ENCODE measurements around the gene NDUFA12. TPM values are rescaled to one million over a fixed set of nuclear protein-coding genes. Genes with fewer than 3 reads are reported as not detected.
"Not testable (repeated sequence)": the region's sequence is repeated elsewhere in the genome, so short reads cannot be mapped to it uniquely, and the experiment has no call there.

NDUFA12 gene
- 76.5 TPM for total RNA-seq

- peak; percentile 96 for DNase-seq (ENCODE audit: low spot score)
Observed at GRCh38 chr12:95003213-95003920, at the start of gene NDUFA12. Gene NDUFA12, minus strand, starts transcription at chr12:95003697. Its CDS starts 17 bp downstream, at chr12:95003680.

GRCh38 chr12:95051241-95051640 is 47.7 kb upstream of the NDUFA12 start:
- no peak for DNase-seq (ENCODE audit: low spot score)

GRCh38 chr12:95037906-95038305 is 34.4 kb upstream of the NDUFA12 start:
- DNase-seq (ENCODE audit: low spot score) = no peak

DNA sequence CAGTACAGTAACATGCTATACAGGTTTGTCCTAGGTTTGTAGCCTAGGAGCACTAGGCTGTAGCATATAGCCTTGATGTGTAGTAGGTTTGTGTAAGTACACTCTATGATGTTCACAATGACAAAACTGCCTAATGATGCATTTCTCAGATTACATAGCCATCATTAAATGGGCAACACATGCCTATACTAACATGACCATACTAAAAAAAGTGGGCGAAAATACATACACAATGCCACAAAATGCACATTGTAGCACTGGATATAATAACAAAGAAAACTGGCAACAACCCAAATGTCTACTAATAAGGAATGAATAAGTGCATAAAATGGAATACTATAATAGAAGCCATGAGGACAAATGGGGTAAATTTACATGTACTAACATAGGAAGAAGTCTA is 31.3 kb upstream of the NDUFA12 start:
- no peak for DNase-seq (ENCODE audit: low spot score)

- no peak for DNase-seq (ENCODE audit: low spot score)
Observed at GRCh38 chr12:95022477-95022876, 19.0 kb upstream of the NDUFA12 start.

DNA sequence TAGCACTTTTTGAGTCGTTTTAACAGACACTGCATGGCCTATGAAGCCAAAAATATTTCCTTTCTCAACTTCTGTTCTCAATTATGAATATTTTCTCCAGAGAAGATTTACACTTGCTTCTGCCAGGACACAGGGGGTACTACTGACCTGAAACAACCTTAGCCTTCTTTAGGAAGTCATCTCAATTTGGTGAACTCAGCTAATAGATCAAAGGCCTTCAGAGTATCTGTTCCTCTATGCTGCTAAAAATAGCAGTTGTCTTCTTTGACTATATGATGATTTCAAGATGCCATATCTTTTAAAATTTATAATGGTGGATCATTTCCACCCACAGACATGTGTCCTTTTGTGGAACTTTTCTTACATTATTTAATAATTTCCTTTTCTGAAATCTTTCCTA is 14.0 kb upstream of the NDUFA12 start:
- no peak for DNase-seq (ENCODE audit: low spot score)

- no peak for DNase-seq (ENCODE audit: low spot score)
Observed at GRCh38 chr12:95016120-95016519, 12.6 kb upstream of the NDUFA12 start.

DNA sequence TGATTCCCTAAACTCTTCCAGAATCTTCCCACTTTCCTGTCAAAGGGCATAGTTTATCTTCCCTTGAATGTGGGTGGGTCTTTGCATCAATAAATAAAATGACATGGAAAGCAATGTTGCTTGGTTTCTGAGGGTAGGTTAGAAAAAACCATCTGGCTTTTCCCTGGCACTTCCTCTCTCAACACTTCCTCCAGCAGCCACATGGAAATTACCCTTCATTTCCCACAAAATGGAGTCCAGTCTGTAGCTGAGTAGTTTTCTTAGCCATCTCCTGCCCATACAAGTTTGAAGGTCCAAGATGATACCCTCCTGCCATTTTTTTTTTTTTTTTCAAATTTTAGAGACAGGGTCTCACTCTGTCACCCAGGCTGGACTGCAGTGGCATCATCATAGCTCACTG is 11.1 kb upstream of the NDUFA12 start:
- DNase-seq (ENCODE audit: low spot score) = no peak

- DNase-seq (ENCODE audit: low spot score) = no peak
Observed at GRCh38 chr12:95006206-95006605, 2.7 kb upstream of the NDUFA12 start.

DNA sequence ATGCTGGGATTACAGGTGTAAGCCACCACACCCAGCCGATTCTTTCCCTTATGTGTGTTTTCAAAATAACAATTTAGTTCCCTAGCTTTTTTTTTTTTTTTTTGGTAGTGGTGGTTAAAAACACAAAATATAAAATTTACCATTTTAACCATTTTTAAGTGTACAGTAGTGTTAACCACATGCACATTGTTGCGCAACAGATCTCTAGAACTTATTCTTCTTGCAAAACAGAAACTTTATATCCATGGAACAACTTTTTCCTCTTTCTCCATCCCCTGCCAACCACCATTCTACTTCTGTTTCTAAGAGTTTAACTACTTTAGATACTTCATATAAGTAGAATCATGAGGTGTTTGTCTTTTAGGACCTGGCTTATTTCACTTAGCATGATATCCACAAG is 1.1 kb upstream of the NDUFA12 start:
- no peak for DNase-seq (ENCODE audit: low spot score)

GRCh38 chr12:95003921-95004272 is 400 bp upstream of the NDUFA12 start:
- DNase-seq (ENCODE audit: low spot score) = no peak

- DNase-seq (ENCODE audit: low spot score) = no peak
Observed at GRCh38 chr12:95002754-95003153, 743 bp downstream of the NDUFA12 start.

- no peak for DNase-seq (ENCODE audit: low spot score)
Observed at GRCh38 chr12:94998326-94998725, 5.2 kb downstream of the NDUFA12 start.

DNA sequence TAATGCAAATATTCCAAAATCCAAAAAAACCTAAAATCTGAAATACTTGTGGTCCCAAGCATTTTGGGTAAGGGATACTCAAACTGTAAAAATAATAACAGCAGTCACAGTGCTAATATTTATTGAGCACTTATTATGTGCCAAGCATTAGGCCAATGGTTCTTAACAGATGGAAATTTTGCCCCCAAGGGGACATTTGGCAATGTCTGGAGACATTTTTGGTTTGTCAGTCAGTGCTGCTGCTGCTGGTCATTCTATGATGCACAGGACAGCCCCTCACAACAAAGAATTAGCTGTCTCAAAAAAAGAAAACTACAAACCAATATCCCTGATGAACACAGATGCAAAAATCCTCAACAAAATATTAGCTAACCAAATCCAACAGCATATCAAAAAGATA is 5.8 kb downstream of the NDUFA12 start:
- DNase-seq (ENCODE audit: low spot score) = no peak

DNA sequence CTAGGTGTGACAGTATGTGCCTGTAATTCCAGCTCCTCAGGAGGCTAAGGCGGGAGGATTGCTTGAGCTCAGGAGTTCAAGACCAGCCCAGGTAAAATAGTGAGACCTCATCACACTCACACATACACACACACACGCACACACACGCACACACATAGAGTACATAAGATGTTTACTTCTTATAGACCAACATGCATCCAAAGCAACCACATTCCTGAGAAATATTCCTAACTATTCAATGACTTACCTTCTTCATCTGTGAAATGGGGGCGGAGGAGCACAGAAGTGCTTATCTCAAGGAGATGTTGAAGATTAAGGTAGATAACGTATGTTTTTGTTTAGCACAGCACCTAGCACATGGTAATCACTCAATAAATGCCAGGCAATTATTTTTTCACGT is 6.4 kb downstream of the NDUFA12 start:
- DNase-seq (ENCODE audit: low spot score) = no peak

- DNase-seq (ENCODE audit: low spot score) = no peak
Observed at GRCh38 chr12:94994312-94994711, 9.2 kb downstream of the NDUFA12 start.

- not testable (repeated sequence) for DNase-seq (ENCODE audit: low spot score)
Observed at GRCh38 chr12:94993855-94994254, 9.6 kb downstream of the NDUFA12 start.

DNA sequence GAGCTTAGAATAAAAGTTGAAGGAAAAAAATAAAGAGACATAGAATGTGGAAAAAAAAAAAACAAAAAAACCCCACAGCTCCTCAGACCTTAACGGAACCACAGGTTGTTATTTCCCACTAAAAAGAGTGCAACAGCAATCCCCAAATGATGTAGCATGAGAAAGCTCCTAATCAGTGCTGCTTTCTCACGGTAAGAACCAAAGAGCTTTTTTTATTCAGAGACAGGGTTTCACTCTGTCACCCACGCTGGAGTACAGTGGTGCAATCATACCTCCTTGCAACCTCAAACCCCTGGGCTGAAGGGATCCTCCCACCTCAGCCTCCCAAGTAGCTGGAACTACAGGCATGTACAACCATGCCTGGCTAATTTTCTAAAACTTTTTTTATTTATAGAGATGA is 13.3 kb downstream of the NDUFA12 start:
- no peak for DNase-seq (ENCODE audit: low spot score)

- DNase-seq (ENCODE audit: low spot score) = no peak
Observed at GRCh38 chr12:94988471-94988870, 15.0 kb downstream of the NDUFA12 start.

- no peak for DNase-seq (ENCODE audit: low spot score)
Observed at GRCh38 chr12:94987801-94988200, 15.7 kb downstream of the NDUFA12 start.

DNA sequence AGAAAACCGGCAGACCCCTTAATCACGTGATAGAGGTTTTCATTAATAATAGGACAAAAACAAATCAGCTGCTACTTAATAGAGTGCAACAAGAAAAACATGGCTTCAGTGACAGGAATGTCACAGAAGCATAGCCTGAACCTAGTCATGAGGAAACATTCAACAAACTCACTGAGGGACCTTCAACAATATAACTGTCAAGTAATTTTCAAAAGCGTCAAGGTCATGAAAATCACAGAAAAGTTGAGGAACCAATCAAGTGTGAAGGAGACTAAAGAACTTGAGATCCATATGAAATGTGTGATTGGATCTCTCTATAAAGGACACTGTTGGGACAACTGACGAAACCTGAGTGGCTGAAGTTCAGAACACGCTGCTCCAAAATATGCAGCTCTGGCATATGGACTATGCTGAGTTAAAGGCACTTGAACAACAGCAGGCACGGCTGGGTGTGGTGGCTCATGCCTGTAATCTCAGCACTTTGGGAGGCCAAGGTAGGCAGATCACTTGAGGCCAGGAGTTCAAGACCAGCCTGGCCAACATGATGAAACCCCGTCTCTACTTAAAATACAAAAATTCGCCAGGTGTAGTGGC is 16.3 kb downstream of the NDUFA12 start:
- no peak for DNase-seq (ENCODE audit: low spot score)

GRCh38 chr12:94985099-94985498 is 18.4 kb downstream of the NDUFA12 start:
- not testable (repeated sequence) for DNase-seq (ENCODE audit: low spot score)

- no peak for DNase-seq (ENCODE audit: low spot score)
Observed at GRCh38 chr12:94983321-94983720, 20.2 kb downstream of the NDUFA12 start.

DNA sequence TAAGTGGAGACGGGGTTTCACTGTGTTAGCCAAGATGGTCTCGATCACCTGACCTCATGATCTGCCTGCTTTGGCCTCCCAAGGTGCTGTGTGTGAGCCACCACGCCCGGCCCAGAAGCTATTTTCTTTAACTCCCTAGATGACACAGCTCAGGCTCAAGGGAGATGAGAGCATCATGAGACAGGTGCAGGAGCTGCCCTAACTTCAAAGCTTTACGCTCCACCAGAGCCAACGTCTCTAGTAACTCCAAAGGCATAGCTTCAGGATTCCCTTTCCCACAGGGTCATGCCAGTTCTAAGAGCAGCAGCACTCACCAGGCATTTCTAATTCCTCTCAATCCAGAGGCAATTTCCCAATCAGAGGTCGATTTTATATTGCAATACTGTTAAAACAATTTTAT is 21.0 kb downstream of the NDUFA12 start:
- no peak for DNase-seq (ENCODE audit: low spot score)

All from mucosa of gallbladder (tissue), 1 donor.